Liver (tissue), 9 donors: ENCODE measurements around the gene ZDHHC8. TPM values are rescaled to one million over a fixed set of nuclear protein-coding genes. Genes with fewer than 3 reads are reported as not detected.
A peak's percentile ranks its signal among the peaks of the same experiment; 100 is the strongest.

ENCODE experiments used
- DNase-seq: peaks from one replicate; pipeline ENCODE4 v3.0.0-alpha.2; 2017; ENCODE audit warnings: low spot score
- H3K27ac ChIP-seq, 2 donors: one replicate each; pipeline ENCODE4 v1.7.0; 2013; ENCODE audit warnings: inconsistent platforms in 2 of 2, low read length in 2 of 2, control low read depth in 1 of 2, low read depth in 1 of 2, mild to moderate bottlenecking in 1 of 2
- H3K27me3 ChIP-seq, 4 donors: one replicate each; pipeline versions ENCODE4 v1.6.1 to v1.7.0; 2013; ENCODE audit warnings: low read length in 3 of 4, inconsistent platforms in 1 of 4, mild to moderate bottlenecking in 1 of 4, moderate library complexity in 1 of 4; ENCODE audit not compliant: control insufficient read depth in 4 of 4, insufficient read depth in 4 of 4
- H3K36me3 ChIP-seq, 4 donors: one replicate each; pipeline versions ENCODE4 v1.6.1 to v1.7.0; 2013; ENCODE audit warnings: low read length in 3 of 4, mild to moderate bottlenecking in 3 of 4, low read depth in 1 of 4, moderate library complexity in 1 of 4; ENCODE audit not compliant: control insufficient read depth in 4 of 4, insufficient read depth in 3 of 4
- H3K4me1 ChIP-seq, 4 donors: one replicate each; pipeline versions ENCODE4 v1.6.1 to v1.7.0; 2013; ENCODE audit warnings: low read length in 3 of 4, mild to moderate bottlenecking in 3 of 4, moderate library complexity in 1 of 4; ENCODE audit not compliant: control insufficient read depth in 4 of 4, insufficient read depth in 4 of 4
- H3K4me3 ChIP-seq, 3 donors: one replicate each; pipeline versions ENCODE4 v1.6.1 to v1.7.0; 2013; ENCODE audit warnings: low read length in 3 of 3, control low read depth in 1 of 3, low read depth in 1 of 3, mild to moderate bottlenecking in 1 of 3
- H3K9ac ChIP-seq, 2 donors: one replicate each; pipeline ENCODE4 v1.7.0; 2013; ENCODE audit warnings: low read length in 2 of 2, mild to moderate bottlenecking in 2 of 2, moderate library complexity in 2 of 2, control low read depth in 1 of 2, low read depth in 1 of 2
- H3K9me3 ChIP-seq, 4 donors: one replicate each; pipeline versions ENCODE4 v1.6.1 to v1.7.0; 2013; ENCODE audit warnings: low read length in 3 of 4; ENCODE audit not compliant: control insufficient read depth in 4 of 4
- EGR1 ChIP-seq, 2 donors: IDR thresholded peaks; 2 replicates each; pipeline ENCODE4 v1.6.1; 2016 to 2018; ENCODE audit warnings: antibody characterized with exemption in 2 of 2, low read depth in 2 of 2
- FOXA1 ChIP-seq: IDR thresholded peaks from 2 replicates; pipeline ENCODE4 v1.6.1; 2016; ENCODE audit warnings: antibody characterized with exemption
- FOXA2 ChIP-seq: IDR thresholded peaks from 2 replicates; pipeline ENCODE4 v1.6.1; 2016; ENCODE audit warnings: antibody characterized with exemption
- HNF4A ChIP-seq, 2 donors: conservative IDR thresholded peaks; 2 replicates each; pipeline ENCODE4 v1.6.1; 2016; ENCODE audit warnings: antibody characterized with exemption in 2 of 2, mild to moderate bottlenecking in 2 of 2
- HNF4G ChIP-seq: IDR thresholded peaks from 2 replicates; pipeline ENCODE4 v1.6.1; 2016; ENCODE audit warnings: antibody characterized with exemption
- JUND ChIP-seq, 2 donors: IDR thresholded peaks; 2 replicates each; pipeline ENCODE4 v1.6.1; 2016; ENCODE audit warnings: antibody characterized with exemption in 2 of 2
- MAX ChIP-seq: IDR thresholded peaks from 2 replicates; pipeline ENCODE4 v1.6.1; 2016; ENCODE audit warnings: antibody characterized with exemption
- NR2F2 ChIP-seq: IDR thresholded peaks from 2 replicates; pipeline ENCODE4 v1.6.1; 2016; ENCODE audit warnings: antibody characterized with exemption
- RAD21 ChIP-seq, 2 donors: IDR thresholded peaks; 2 replicates each; pipeline ENCODE4 v1.6.1; 2016; ENCODE audit warnings: antibody characterized with exemption in 2 of 2, mild to moderate bottlenecking in 2 of 2
- RXRA ChIP-seq, 2 donors: IDR thresholded peaks; 2 replicates each; pipeline ENCODE4 v1.6.1; 2017 to 2018; ENCODE audit warnings: antibody characterized with exemption in 2 of 2, mild to moderate bottlenecking in 1 of 2
- TAF1 ChIP-seq: conservative IDR thresholded peaks from 2 replicates; pipeline ENCODE4 v1.6.1; 2016; ENCODE audit warnings: antibody characterized with exemption, mild to moderate bottlenecking
- YY1 ChIP-seq: IDR thresholded peaks from 2 replicates; pipeline ENCODE4 v1.6.1; 2016; ENCODE audit warnings: antibody characterized with exemption, mild to moderate bottlenecking
- ZBTB33 ChIP-seq: IDR thresholded peaks from 2 replicates; pipeline ENCODE4 v1.6.1; 2016; ENCODE audit warnings: antibody characterized with exemption
- WGBS: extraction: QIAGEN DNeasy Blood & Tissue Kit; methylation state at CpG from one replicate; pipeline ENCODE4 v1.1.7; 2013; 5-methylcytosine and 5-hydroxymethylcytosine counted together
- polyA plus RNA-seq, 2 donors: library from polyadenylated mRNA; stranded (reverse) in 1 of 2; unstranded in 1 of 2; fragments of 200-250 nt in 1 of 2; fragments of >200 nt in 1 of 2; fragmentation: Nextera tagmentation in 1 of 2; extraction: Ambion mirVana in 1 of 2; gene quantifications; one replicate each; pipeline versions ENCODE4 v1.2.1 to v1.2.3, GENCODE V29; 2013 to 2015
- total RNA-seq, 2 donors: library from RNA; depleted of rRNA; stranded (reverse); fragments of >200 nt; gene quantifications; one replicate each; pipeline ENCODE4 v1.2.3, GENCODE V29; 2014
- TF ChIP-seq, protein P1 (sequence below): IDR thresholded peaks from 2 replicates; pipeline ENCODE4 v1.6.1; 2016; ENCODE audit warnings: antibody characterized with exemption
- TF ChIP-seq, protein P2 (sequence below): IDR thresholded peaks from 2 replicates; pipeline ENCODE4 v1.6.1; 2016; ENCODE audit warnings: antibody characterized with exemption, mild to moderate bottlenecking
- TF ChIP-seq, protein P3 (sequence below): fragments of 150-350 bp; IDR thresholded peaks from 2 replicates; pipeline ENCODE4 v1.5.1; 2017; ENCODE audit warnings: improper control_type of control experiment, low read depth, low read length; ENCODE audit not compliant: missing input control
- donor health status: healthy.
- donor health status: healthy.
- donor health status: healthy.
- donor health status: healthy.
- donor health status: healthy.

Gene ZDHHC8
- total and polyA plus RNA-seq, 4 donors: 2.9 to 11.8 (median 6.8) TPM

DNA sequence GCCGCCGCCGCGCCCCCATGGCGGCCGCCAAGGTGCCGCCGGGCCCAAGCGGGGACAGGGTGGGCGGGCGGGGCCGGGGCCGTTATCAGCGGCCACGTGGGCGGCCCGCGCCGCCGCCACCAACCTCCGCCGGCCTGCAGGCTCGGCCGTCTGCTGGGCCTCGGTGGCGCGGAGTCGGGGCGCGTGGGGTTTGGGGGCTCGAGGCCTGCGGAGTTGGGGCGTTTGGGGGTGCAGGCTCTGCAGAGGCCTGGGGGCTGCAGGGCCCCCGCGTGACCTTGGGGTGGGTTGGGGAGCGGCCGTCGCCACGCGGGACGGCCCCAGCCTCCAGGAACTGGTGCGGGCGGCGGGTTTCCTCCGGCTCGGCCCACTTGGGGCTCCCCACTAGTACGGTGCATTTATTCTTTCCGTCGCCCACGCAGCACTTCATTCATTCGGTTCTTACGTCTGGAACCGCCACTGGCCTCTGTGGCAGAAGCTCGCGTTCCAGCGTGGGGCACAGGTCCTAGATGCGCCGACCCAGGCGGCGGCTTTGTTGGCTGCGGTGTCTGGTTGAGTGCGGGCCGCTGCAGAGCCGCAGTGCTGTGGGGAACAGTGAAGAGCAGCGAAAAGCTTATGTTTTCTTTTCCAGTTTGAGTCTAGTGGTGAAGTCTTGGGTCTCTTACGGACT lies 13.8 kb upstream of the ZDHHC8 start:
- H3K9me3 ChIP-seq: no peaks in the 10 kb centered on the region
- no peaks in the 10 kb centered on the region for H3K27me3 ChIP-seq
- H3K27ac ChIP-seq: peak overlapping the region; percentile 66 to 72
- peaks cover 10 to 54% (median 36%) of the 10 kb centered on the region in 4 donors for H3K4me1 ChIP-seq
- H3K9ac ChIP-seq: peak overlapping the region; percentile 59 to 75
- TF ChIP-seq EGR1 (IDR thresholded peaks at IDR 0.05; ENCODE audit: low read depth in 2 of 2) (no peak), HNF4G (no peak), RXRA (IDR thresholded peaks at IDR 0.05) (no peak), FOXA1 (no peak), FOXA2 (no peak), MAX (no peak), TAF1 (no peak), NR2F2 (no peak), RAD21 (IDR thresholded peaks at IDR 0.05) (no peak), ZBTB33 (no peak), HNF4A (conservative IDR thresholded peaks at IDR 0.05) (no peak), YY1 (no peak), JUND (IDR thresholded peaks at IDR 0.05) (no peak)
- TF ChIP-seq, protein P1, sequence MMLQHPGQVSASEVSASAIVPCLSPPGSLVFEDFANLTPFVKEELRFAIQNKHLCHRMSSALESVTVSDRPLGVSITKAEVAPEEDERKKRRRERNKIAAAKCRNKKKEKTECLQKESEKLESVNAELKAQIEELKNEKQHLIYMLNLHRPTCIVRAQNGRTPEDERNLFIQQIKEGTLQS: no peak
- TF ChIP-seq, protein P2, sequence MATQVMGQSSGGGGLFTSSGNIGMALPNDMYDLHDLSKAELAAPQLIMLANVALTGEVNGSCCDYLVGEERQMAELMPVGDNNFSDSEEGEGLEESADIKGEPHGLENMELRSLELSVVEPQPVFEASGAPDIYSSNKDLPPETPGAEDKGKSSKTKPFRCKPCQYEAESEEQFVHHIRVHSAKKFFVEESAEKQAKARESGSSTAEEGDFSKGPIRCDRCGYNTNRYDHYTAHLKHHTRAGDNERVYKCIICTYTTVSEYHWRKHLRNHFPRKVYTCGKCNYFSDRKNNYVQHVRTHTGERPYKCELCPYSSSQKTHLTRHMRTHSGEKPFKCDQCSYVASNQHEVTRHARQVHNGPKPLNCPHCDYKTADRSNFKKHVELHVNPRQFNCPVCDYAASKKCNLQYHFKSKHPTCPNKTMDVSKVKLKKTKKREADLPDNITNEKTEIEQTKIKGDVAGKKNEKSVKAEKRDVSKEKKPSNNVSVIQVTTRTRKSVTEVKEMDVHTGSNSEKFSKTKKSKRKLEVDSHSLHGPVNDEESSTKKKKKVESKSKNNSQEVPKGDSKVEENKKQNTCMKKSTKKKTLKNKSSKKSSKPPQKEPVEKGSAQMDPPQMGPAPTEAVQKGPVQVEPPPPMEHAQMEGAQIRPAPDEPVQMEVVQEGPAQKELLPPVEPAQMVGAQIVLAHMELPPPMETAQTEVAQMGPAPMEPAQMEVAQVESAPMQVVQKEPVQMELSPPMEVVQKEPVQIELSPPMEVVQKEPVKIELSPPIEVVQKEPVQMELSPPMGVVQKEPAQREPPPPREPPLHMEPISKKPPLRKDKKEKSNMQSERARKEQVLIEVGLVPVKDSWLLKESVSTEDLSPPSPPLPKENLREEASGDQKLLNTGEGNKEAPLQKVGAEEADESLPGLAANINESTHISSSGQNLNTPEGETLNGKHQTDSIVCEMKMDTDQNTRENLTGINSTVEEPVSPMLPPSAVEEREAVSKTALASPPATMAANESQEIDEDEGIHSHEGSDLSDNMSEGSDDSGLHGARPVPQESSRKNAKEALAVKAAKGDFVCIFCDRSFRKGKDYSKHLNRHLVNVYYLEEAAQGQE: no peak
- under 1% methylated on average over 66 of the region's 66 CpGs for WGBS
- peaks cover 25 to 46% (median 27%) of the 10 kb centered on the region in 4 donors for H3K36me3 ChIP-seq
- peak overlapping the region; percentile 74 to 96 (median 91) for H3K4me3 ChIP-seq
- DNase-seq: no peak

DNA sequence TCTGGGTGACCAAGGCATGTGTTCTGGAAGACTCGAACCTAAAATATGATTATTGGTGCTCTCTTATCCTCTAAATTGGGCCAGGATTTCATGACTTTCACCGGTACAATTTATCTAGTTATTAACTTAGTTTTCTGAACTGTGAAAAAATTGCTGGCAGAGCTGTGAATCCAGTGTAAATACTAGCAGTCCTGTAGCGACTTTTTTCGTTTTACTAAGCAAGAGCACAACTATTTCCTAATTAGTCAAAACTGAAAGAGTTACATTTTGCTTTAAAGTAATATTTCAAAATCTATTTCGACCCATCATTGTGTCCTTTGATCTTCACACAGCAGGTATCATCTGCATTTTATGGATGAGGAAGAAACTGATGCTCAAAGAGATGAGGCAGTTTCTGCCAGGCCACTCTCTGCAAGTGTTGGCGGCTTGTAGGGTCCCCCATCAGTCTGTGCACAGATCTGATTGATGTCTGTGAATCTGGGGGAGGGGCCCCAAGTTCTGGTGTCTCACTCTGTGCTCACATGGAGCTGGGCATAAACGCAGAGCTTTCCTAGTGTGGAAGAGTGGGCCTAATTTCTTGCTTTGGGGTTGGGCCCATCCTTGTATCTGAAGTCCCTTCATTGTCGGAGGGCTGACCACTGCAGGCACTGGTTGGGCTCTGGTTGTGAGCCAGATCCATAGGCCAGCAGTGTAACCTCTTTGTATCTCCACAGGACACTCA lies 13.1 kb upstream of the ZDHHC8 start:
- Histone ChIP-seq H3K9ac (peak overlapping the region; percentile 59 to 75), H3K9me3 (no peaks in the 10 kb centered on the region), H3K27me3 (no peaks in the 10 kb centered on the region), H3K36me3 (peaks cover 19 to 44% (median 27%) of the 10 kb centered on the region in 4 donors), H3K4me3 (peak overlapping the region; percentile 74 to 96 (median 91)), H3K27ac (peak overlapping the region in 1 of 2 donors; percentile 72), H3K4me1 (peaks cover 10 to 56% (median 36%) of the 10 kb centered on the region in 4 donors)
- WGBS: 27% methylated on average over 8 of the region's 8 CpGs
- DNase-seq: no peak
- TF ChIP-seq HNF4G (no peak), FOXA1 (no peak), RXRA (IDR thresholded peaks at IDR 0.05) (no peak), JUND (IDR thresholded peaks at IDR 0.05) (no peak), TAF1 (no peak), YY1 (no peak)
- TF ChIP-seq, protein P1: no peak
- TF ChIP-seq, protein P3, sequence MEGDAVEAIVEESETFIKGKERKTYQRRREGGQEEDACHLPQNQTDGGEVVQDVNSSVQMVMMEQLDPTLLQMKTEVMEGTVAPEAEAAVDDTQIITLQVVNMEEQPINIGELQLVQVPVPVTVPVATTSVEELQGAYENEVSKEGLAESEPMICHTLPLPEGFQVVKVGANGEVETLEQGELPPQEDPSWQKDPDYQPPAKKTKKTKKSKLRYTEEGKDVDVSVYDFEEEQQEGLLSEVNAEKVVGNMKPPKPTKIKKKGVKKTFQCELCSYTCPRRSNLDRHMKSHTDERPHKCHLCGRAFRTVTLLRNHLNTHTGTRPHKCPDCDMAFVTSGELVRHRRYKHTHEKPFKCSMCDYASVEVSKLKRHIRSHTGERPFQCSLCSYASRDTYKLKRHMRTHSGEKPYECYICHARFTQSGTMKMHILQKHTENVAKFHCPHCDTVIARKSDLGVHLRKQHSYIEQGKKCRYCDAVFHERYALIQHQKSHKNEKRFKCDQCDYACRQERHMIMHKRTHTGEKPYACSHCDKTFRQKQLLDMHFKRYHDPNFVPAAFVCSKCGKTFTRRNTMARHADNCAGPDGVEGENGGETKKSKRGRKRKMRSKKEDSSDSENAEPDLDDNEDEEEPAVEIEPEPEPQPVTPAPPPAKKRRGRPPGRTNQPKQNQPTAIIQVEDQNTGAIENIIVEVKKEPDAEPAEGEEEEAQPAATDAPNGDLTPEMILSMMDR: no peak
- TF ChIP-seq, protein P2: no peak
